Measurements from ENCODE around the gene WWOX. TPM values are rescaled to one million over a fixed set of nuclear protein-coding genes. Genes with fewer than 3 reads are reported as not detected.

WWOX gene
- total and polyA plus RNA-seq, 2 of the 13 experiments (the other 11 are each of a cell fraction or from before 2014, with no cell fraction given) = 9.1 to 37.4 TPM

- TF ChIP-seq ZBTB42 (CRISPR knock-in tag; IDR thresholded peaks at IDR 0.05) = no peak
- TF ChIP-seq POLR2AphosphoS5 (IDR thresholded peaks at IDR 0.05; ENCODE audit: low read depth, low read length) = peak; percentile 40; the same call in 1 of the 2 replicates
- peak; percentile 62; the same call in 1 of the 2 replicates for TF ChIP-seq ZNF614 (CRISPR knock-in tag; IDR thresholded peaks at IDR 0.05; ENCODE audit: borderline replicate concordance)
- 0 out of 2 replicates have a peak, but pooled peaks have one; percentile 38 for TF ChIP-seq ZMAT3 (CRISPR knock-in tag; conservative IDR thresholded peaks at IDR 0.05)
- no peak for TF ChIP-seq POLR2AphosphoS2 (IDR thresholded peaks at IDR 0.05; ENCODE audit: low read depth, low read length)
- 0 out of 2 replicates have a peak, but pooled peaks have one; percentile 7 for TF ChIP-seq MEIS2 (CRISPR knock-in tag; IDR thresholded peaks at IDR 0.05)
- peak; percentile 76; the same call in 1 of the 2 replicates for TF ChIP-seq MXD4 (CRISPR knock-in tag; IDR thresholded peaks at IDR 0.05)
- TF ChIP-seq ZNF17 (CRISPR knock-in tag; IDR thresholded peaks at IDR 0.05) = no peak
- TF ChIP-seq NFE2L1 (CRISPR knock-in tag; IDR thresholded peaks at IDR 0.05; ENCODE audit: borderline replicate concordance) = no peak
- TF ChIP-seq ELF4 (CRISPR knock-in tag; IDR thresholded peaks at IDR 0.05; ENCODE audit: borderline replicate concordance) = no peak
- no peak for TF ChIP-seq ZBTB7A (CRISPR knock-in tag; IDR thresholded peaks at IDR 0.05)
- TF ChIP-seq KMT2B (CRISPR knock-in tag; IDR thresholded peaks at IDR 0.05) = no peak
- TF ChIP-seq EP300 (IDR thresholded peaks at IDR 0.05; ENCODE audit: low read depth in 2 of 2, low read length in 2 of 2) = peak; percentile 46 to 92; a peak in 3 of 4 replicates
- peak; percentile 33; the same call in 1 of the 2 replicates for TF ChIP-seq EP300 (CRISPR knock-in tag; IDR thresholded peaks at IDR 0.05; ENCODE audit: borderline replicate concordance)
- TF ChIP-seq MEIS1 (CRISPR knock-in tag; IDR thresholded peaks at IDR 0.05; ENCODE audit: borderline replicate concordance) = peak; percentile 79; the same call in 1 of the 2 replicates
- TF ChIP-seq ZNF577 (CRISPR knock-in tag; IDR thresholded peaks at IDR 0.05; ENCODE audit: borderline replicate concordance, low read depth) = no peak
- TF ChIP-seq LCORL (IDR thresholded peaks at IDR 0.05) = no peak
- TF ChIP-seq LCORL (CRISPR knock-in tag; IDR thresholded peaks at IDR 0.05) = peak; percentile 68; the same call in 1 of the 2 replicates
- no peak for TF ChIP-seq ZBTB46 (CRISPR knock-in tag; IDR thresholded peaks at IDR 0.05; ENCODE audit: borderline replicate concordance)
- peak; percentile 98 for TF ChIP-seq PAXIP1 (CRISPR knock-in tag; conservative IDR thresholded peaks at IDR 0.05)
- 0 out of 2 replicates have a peak, but pooled peaks have one; percentile 12 for TF ChIP-seq ZNF629 (CRISPR knock-in tag; conservative IDR thresholded peaks at IDR 0.05)
- peak; percentile 92; the same call in 1 of the 2 replicates for TF ChIP-seq ZSCAN31 (CRISPR knock-in tag; IDR thresholded peaks at IDR 0.05; ENCODE audit: low read depth)
- peak; percentile 93 for TF ChIP-seq PPARG (CRISPR knock-in tag; conservative IDR thresholded peaks at IDR 0.05)
- peak; percentile 66; the same call in 1 of the 2 replicates for TF ChIP-seq HDAC2 (CRISPR knock-in tag; IDR thresholded peaks at IDR 0.05)
- 0 out of 2 replicates have a peak, but pooled peaks have one; percentile 48 for TF ChIP-seq REL (CRISPR knock-in tag; conservative IDR thresholded peaks at IDR 0.05)
- TF ChIP-seq ADNP (CRISPR knock-in tag; IDR thresholded peaks at IDR 0.05) = no peak
- TF ChIP-seq TSC22D2 (CRISPR knock-in tag; IDR thresholded peaks at IDR 0.05; ENCODE audit: borderline replicate concordance) = no peak
- peak; percentile 86 for TF ChIP-seq NR2F6 (IDR thresholded peaks at IDR 0.05)
- peak; percentile 88 for TF ChIP-seq NR2F6 (CRISPR knock-in tag; IDR thresholded peaks at IDR 0.05)
Observed at GRCh38 chr16:78596996-78597422, 497.6 kb downstream of the WWOX start (continued).
